ENCODE results near the gene ANKRD63.

- TF ChIP-seq, protein P1, sequence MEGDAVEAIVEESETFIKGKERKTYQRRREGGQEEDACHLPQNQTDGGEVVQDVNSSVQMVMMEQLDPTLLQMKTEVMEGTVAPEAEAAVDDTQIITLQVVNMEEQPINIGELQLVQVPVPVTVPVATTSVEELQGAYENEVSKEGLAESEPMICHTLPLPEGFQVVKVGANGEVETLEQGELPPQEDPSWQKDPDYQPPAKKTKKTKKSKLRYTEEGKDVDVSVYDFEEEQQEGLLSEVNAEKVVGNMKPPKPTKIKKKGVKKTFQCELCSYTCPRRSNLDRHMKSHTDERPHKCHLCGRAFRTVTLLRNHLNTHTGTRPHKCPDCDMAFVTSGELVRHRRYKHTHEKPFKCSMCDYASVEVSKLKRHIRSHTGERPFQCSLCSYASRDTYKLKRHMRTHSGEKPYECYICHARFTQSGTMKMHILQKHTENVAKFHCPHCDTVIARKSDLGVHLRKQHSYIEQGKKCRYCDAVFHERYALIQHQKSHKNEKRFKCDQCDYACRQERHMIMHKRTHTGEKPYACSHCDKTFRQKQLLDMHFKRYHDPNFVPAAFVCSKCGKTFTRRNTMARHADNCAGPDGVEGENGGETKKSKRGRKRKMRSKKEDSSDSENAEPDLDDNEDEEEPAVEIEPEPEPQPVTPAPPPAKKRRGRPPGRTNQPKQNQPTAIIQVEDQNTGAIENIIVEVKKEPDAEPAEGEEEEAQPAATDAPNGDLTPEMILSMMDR (optimal IDR thresholded peaks at IDR 0.05 in 1 of 3, IDR thresholded peaks at IDR 0.05 in 1 of 3, conservative IDR thresholded peaks at IDR 0.05 in 1 of 3; ENCODE audit: extremely low read depth in 1 of 3, insufficient read depth in 2 of 3, low read length in 3 of 3): peak; percentile 29 to 69 (median 43)
- no peak for TF ChIP-seq EZH2 (IDR thresholded peaks at IDR 0.05; ENCODE audit: low read length)
These were observed 10.3 kb downstream of the ANKRD63 start for GRCh38 chr15:40272485-40273056.

Measured in keratinocyte (primary cell).